HCT116 (cell line): ENCODE measurements around the gene HHAT. TPM values are rescaled to one million over a fixed set of nuclear protein-coding genes. Genes with fewer than 3 reads are reported as not detected.

Experiments used
- ATAC-seq: fragments of 200-7000 bp; cut with Tn5 transposase; 2 replicates; pipeline ENCODE4 v1.9.1; 2020; ENCODE audit warnings: mild to moderate bottlenecking, moderate library complexity
- BruUV-seq: library from RNA; stranded (reverse); fragments of 400-500 nt; replicated peaks from 2 replicates; lab custom pipeline; 2021; lab: Mats Ljungman, UMichigan
- CTCF ChIA-PET: fragments of 300-600 bp; sonication (Branson Sonifier 250); formaldehyde crosslinking; loops from one replicate; lab custom pipeline; 2021; ENCODE audit warnings: antibody characterized with exemption; lab: Charles Lee
- POLR2A ChIA-PET: fragments of 300-600, 350-600 bp; sonication (Branson Sonifier 250); formaldehyde crosslinking; loops from one replicate; lab custom pipeline; 2021; ENCODE audit warnings: antibody characterized with exemption; lab: Charles Lee
- RAD21 ChIA-PET, 2 experiments: fragments of 300-600 bp; sonication (Branson Sonifier 250); formaldehyde crosslinking; loops; one replicate each; lab custom pipeline; 2023; ENCODE audit warnings: low total read pairs in 2 of 2; ENCODE audit not compliant: uncharacterized antibody in 2 of 2, unreplicated experiment in 2 of 2, low non-redundant PET in 1 of 2; lab: Charles Lee
- DNase-seq: peaks from one replicate; pipeline ENCODE4 v3.0.0-alpha.2; 2010; ENCODE audit warnings: low read depth, low spot score
- H2AFZ ChIP-seq: fragments of 200-600 bp; shearing (Covaris generic), sonication (generic); 2 replicates; pipeline ENCODE4 v1.6.1; 2017; ENCODE audit warnings: low read depth, mixed run types, mixed read lengths, antibody characterized with exemption, low read length; ENCODE audit not compliant: poor library complexity, severe bottlenecking
- H3K27ac ChIP-seq: 2 replicates; pipeline ENCODE4 v1.5.1; 2012; ENCODE audit warnings: low read depth, low read length
- H3K27me3 ChIP-seq: fragments of 200-600 bp; sonication (generic); 2 replicates; pipeline ENCODE4 v1.6.1; 2016; ENCODE audit warnings: mixed run types, low read length, mixed read lengths; ENCODE audit not compliant: insufficient read depth
- H3K36me3 ChIP-seq, 2 experiments: fragments of 200-500 bp in 1 of 2; fragments of 200-600 bp in 1 of 2; sonication (Bioruptor generic) in 1 of 2; sonication (generic) in 1 of 2; 2 replicates each; pipeline versions ENCODE4 v1.5.1 to v1.6.1; 2014 to 2016; ENCODE audit warnings: low read length in 2 of 2, inconsistent platforms in 1 of 2, mixed read lengths in 1 of 2, mixed run types in 1 of 2; ENCODE audit not compliant: insufficient read depth in 2 of 2, control insufficient read depth in 1 of 2
- H3K4me1 ChIP-seq, 2 experiments: fragments of 200-600 bp in 1 of 2; sonication (generic) in 1 of 2; 2 replicates each; pipeline versions ENCODE4 v1.5.1 to v1.6.1; 2012 to 2017; ENCODE audit warnings: low read length in 2 of 2, inconsistent platforms in 1 of 2, mild to moderate bottlenecking in 1 of 2, mixed read lengths in 1 of 2, mixed run types in 1 of 2, moderate library complexity in 1 of 2; ENCODE audit not compliant: insufficient read depth in 2 of 2, control insufficient read depth in 1 of 2
- H3K4me2 ChIP-seq: fragments of 200-600 bp; sonication (generic); 2 replicates; pipeline ENCODE4 v1.6.1; 2017; ENCODE audit warnings: mixed run types, low read length, mixed read lengths
- H3K4me3 ChIP-seq, 2 experiments: fragments of 200-600 bp in 1 of 2; sonication (generic) in 1 of 2; replicated peaks in 1 of 2; 2 replicates each; pipeline ENCODE4 v1.5.1; 2011 to 2016; ENCODE audit warnings: low read length in 2 of 2, control low read depth in 1 of 2, low read depth in 1 of 2, mild to moderate bottlenecking in 1 of 2, mixed read lengths in 1 of 2, mixed run types in 1 of 2
- H3K79me2 ChIP-seq: fragments of 200-600 bp; sonication (generic); 2 replicates; pipeline ENCODE4 v1.6.1; 2017; ENCODE audit warnings: mild to moderate bottlenecking, mixed run types, low read length, moderate library complexity, mixed read lengths; ENCODE audit not compliant: insufficient read depth
- H3K9ac ChIP-seq: fragments of 200-600 bp; sonication (generic); 2 replicates; pipeline ENCODE4 v1.6.1; 2016; ENCODE audit warnings: low read length, mixed read lengths
- H3K9me2 ChIP-seq: fragments of 200-600 bp; sonication (generic), shearing (Covaris generic); 2 replicates; pipeline ENCODE4 v1.6.1; 2017; ENCODE audit warnings: mixed run types, mild to moderate bottlenecking, moderate library complexity; ENCODE audit not compliant: insufficient read depth
- H3K9me3 ChIP-seq, 2 experiments: fragments of 200-500 bp in 1 of 2; fragments of 200-600 bp in 1 of 2; sonication (Bioruptor generic) in 1 of 2; sonication (generic) in 1 of 2; 2 replicates each; pipeline ENCODE4 v1.6.1; 2014 to 2017; ENCODE audit warnings: low read length in 2 of 2, mixed read lengths in 2 of 2, inconsistent platforms in 1 of 2, low read depth in 1 of 2, mild to moderate bottlenecking in 1 of 2, mixed run types in 1 of 2, moderate library complexity in 1 of 2; ENCODE audit not compliant: control insufficient read depth in 1 of 2, insufficient read depth in 1 of 2
- H4K20me1 ChIP-seq: fragments of 200-600 bp; sonication (generic), shearing (Covaris generic); 2 replicates; pipeline ENCODE4 v1.6.1; 2017; ENCODE audit warnings: mixed run types, mild to moderate bottlenecking, moderate library complexity; ENCODE audit not compliant: insufficient read depth
- CBX3 ChIP-seq: IDR thresholded peaks from 2 replicates; pipeline ENCODE4 v1.6.1; 2012; ENCODE audit warnings: low read depth
- EGR1 ChIP-seq: IDR thresholded peaks from 2 replicates; pipeline ENCODE4 v1.6.1; 2012; ENCODE audit warnings: low read depth
- EZH2 ChIP-seq: fragments of 200-600 bp; sonication (generic); IDR thresholded peaks from 2 replicates; pipeline ENCODE4 v1.6.1; 2017; ENCODE audit warnings: antibody characterized with exemption, mixed run types
- EZH2phosphoT487 ChIP-seq: fragments of 200-600 bp; IDR thresholded peaks from 2 replicates; pipeline ENCODE4 v1.6.1; 2018; ENCODE audit warnings: antibody characterized with exemption, borderline replicate concordance
- JUND ChIP-seq: IDR thresholded peaks from 2 replicates; pipeline ENCODE4 v1.6.1; 2012
- POLR2A ChIP-seq: IDR thresholded peaks from 2 replicates; pipeline ENCODE4 v1.7.0; 2011; ENCODE audit warnings: borderline replicate concordance; ENCODE audit not compliant: insufficient read depth, insufficient read length; ENCODE audit errors: extremely low read depth
- SIN3A ChIP-seq: IDR thresholded peaks from 2 replicates; pipeline ENCODE4 v1.6.1; 2012; ENCODE audit warnings: low read depth
- SP1 ChIP-seq: IDR thresholded peaks from 2 replicates; pipeline ENCODE4 v1.6.1; 2012; ENCODE audit warnings: low read depth
- SRF ChIP-seq: IDR thresholded peaks from 2 replicates; pipeline ENCODE4 v1.6.1; 2012; ENCODE audit warnings: low read depth
- TCF7L2 ChIP-seq: IDR thresholded peaks from 2 replicates; pipeline ENCODE4 v1.7.0; 2011; ENCODE audit warnings: borderline replicate concordance, inconsistent platforms; ENCODE audit not compliant: insufficient read depth, insufficient read length; ENCODE audit errors: extremely low read depth
- ZFX ChIP-seq: fragments of 450-650 bp; IDR thresholded peaks from 2 replicates; pipeline ENCODE4 v1.6.1; 2017
- ZNF274 ChIP-seq: fragments of 200-500 bp; sonication (Bioruptor generic); IDR thresholded peaks from 2 replicates; pipeline ENCODE4 v1.6.1; 2014; ENCODE audit warnings: mild to moderate bottlenecking, low read depth, low read length, inconsistent platforms
- intact Hi-C: fragments of 100-400 bp; cut with micrococcal nuclease; formaldehyde crosslinking; loops from 2 replicates; pipeline ENCODE4 v1.10.0; 2022
- total RNA-seq: library from RNA; stranded (reverse); gene quantifications from one replicate; pipeline ENCODE4 v1.2.1, GENCODE V29; 2021; ENCODE audit not compliant: unreplicated experiment
- TF ChIP-seq, protein P1 (sequence below): IDR thresholded peaks from 2 replicates; pipeline ENCODE4 v1.6.1; 2011; ENCODE audit warnings: mild to moderate bottlenecking, low read length, moderate library complexity; ENCODE audit not compliant: insufficient replicate concordance; ENCODE audit errors: extremely low read depth
- TF ChIP-seq, protein P2 (sequence below): IDR thresholded peaks from 2 replicates; pipeline ENCODE4 v1.6.1; 2012
- TF ChIP-seq, protein P3 (sequence below): IDR thresholded peaks from 2 replicates; pipeline ENCODE4 v1.6.1; 2012
- TF ChIP-seq, protein P4 (sequence below): IDR thresholded peaks from 2 replicates; pipeline ENCODE4 v1.6.1; 2012; ENCODE audit warnings: low read depth

HHAT gene
- total RNA-seq, 1 experiment from 2014 or later, result 2.7 TPM

DNA sequence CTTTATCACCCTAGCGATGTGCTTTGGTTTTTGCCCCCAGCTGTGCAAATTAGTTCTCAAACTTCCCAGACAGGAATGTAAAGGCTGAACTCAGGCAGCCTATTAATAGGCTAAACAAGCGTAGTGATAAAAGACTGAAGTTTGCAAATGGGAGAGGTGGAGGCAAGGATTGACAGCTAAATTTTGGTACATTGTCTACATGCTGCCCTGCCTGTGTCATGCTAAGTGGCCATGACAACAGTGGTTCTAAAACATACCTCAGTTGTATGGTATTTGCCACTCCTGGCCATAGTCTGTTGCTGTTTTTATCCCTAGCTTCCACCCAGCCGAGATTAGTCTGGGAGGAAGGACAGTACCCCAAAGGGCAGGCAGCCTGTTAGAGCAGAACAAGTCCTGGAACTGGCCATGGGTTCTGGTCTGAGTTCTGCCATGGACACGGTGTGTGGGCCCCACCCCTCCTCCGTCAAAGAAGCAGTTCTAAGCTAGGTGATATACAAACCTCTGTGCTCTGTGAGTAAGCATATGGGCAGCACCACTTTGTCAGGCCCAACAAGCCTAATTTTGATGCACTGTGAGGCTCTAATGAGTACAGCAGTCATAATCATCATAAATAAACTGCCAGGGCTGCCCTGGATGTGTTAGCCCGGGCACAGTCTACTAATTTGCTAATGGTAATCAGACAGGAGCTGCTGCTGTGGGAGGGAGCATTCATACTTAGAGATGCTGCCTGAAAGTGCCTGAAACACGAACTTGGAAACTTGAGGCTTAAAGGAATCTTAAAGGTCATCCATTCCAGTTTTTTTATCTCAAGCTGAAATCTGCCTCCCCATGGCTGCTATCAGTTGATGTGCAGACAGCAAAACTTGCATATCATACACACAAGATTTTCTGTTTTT, 177.1 kb downstream of the HHAT start:
- no peak overlapping the region for H3K4me2 ChIP-seq
- no peaks in the 10 kb centered on the region for H3K79me2 ChIP-seq
- no peak for DNase-seq
- ChIA-PET POLR2A (no interaction called here), RAD21 (no interaction called here)
- intact Hi-C loops, result no loop called here
- no TSS peak for BruUV-seq
- no peak overlapping the region for H2AFZ ChIP-seq
- no peak overlapping the region for H3K9ac ChIP-seq
- no peak overlapping the region for H3K27ac ChIP-seq
- peaks cover 6% of the 10 kb centered on the region; the same call in 1 of the 2 replicates for H3K27me3 ChIP-seq
- no peak for TF ChIP-seq ZFX
- TF ChIP-seq, protein P1, sequence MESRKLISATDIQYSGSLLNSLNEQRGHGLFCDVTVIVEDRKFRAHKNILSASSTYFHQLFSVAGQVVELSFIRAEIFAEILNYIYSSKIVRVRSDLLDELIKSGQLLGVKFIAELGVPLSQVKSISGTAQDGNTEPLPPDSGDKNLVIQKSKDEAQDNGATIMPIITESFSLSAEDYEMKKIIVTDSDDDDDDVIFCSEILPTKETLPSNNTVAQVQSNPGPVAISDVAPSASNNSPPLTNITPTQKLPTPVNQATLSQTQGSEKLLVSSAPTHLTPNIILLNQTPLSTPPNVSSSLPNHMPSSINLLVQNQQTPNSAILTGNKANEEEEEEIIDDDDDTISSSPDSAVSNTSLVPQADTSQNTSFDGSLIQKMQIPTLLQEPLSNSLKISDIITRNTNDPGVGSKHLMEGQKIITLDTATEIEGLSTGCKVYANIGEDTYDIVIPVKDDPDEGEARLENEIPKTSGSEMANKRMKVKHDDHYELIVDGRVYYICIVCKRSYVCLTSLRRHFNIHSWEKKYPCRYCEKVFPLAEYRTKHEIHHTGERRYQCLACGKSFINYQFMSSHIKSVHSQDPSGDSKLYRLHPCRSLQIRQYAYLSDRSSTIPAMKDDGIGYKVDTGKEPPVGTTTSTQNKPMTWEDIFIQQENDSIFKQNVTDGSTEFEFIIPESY, result no peak
- TF ChIP-seq ZNF274, result no peak
- no peak for TF ChIP-seq SRF
- TF ChIP-seq EGR1, result no peak
- no peak for TF ChIP-seq POLR2A
- no peak for TF ChIP-seq SIN3A
- TF ChIP-seq, protein P2, sequence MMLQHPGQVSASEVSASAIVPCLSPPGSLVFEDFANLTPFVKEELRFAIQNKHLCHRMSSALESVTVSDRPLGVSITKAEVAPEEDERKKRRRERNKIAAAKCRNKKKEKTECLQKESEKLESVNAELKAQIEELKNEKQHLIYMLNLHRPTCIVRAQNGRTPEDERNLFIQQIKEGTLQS, result no peak
- no peak for TF ChIP-seq SP1
- TF ChIP-seq, protein P3, sequence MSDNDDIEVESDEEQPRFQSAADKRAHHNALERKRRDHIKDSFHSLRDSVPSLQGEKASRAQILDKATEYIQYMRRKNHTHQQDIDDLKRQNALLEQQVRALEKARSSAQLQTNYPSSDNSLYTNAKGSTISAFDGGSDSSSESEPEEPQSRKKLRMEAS, result no peak
- TF ChIP-seq, protein P4, sequence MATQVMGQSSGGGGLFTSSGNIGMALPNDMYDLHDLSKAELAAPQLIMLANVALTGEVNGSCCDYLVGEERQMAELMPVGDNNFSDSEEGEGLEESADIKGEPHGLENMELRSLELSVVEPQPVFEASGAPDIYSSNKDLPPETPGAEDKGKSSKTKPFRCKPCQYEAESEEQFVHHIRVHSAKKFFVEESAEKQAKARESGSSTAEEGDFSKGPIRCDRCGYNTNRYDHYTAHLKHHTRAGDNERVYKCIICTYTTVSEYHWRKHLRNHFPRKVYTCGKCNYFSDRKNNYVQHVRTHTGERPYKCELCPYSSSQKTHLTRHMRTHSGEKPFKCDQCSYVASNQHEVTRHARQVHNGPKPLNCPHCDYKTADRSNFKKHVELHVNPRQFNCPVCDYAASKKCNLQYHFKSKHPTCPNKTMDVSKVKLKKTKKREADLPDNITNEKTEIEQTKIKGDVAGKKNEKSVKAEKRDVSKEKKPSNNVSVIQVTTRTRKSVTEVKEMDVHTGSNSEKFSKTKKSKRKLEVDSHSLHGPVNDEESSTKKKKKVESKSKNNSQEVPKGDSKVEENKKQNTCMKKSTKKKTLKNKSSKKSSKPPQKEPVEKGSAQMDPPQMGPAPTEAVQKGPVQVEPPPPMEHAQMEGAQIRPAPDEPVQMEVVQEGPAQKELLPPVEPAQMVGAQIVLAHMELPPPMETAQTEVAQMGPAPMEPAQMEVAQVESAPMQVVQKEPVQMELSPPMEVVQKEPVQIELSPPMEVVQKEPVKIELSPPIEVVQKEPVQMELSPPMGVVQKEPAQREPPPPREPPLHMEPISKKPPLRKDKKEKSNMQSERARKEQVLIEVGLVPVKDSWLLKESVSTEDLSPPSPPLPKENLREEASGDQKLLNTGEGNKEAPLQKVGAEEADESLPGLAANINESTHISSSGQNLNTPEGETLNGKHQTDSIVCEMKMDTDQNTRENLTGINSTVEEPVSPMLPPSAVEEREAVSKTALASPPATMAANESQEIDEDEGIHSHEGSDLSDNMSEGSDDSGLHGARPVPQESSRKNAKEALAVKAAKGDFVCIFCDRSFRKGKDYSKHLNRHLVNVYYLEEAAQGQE, result no peak
- no peak for TF ChIP-seq EZH2
- no peak for TF ChIP-seq TCF7L2
- TF ChIP-seq JUND, result no peak
- TF ChIP-seq CBX3, result no peak
- TF ChIP-seq EZH2phosphoT487, result no peak
- TF ChIP-seq, all 23 proteins: peak for 0
- CTCF ChIA-PET, result no interaction called here
- no peak overlapping the region for H3K4me3 ChIP-seq
- H3K9me3 ChIP-seq, result no peaks in the 10 kb centered on the region
- no peaks in the 10 kb centered on the region for H3K36me3 ChIP-seq
- H3K9me2 ChIP-seq, result no peaks in the 10 kb centered on the region
- ATAC-seq, result no peak
- H3K4me1 ChIP-seq, result no peaks in the 10 kb centered on the region
- no peaks in the 10 kb centered on the region for H4K20me1 ChIP-seq
